Stimulated activated CD8-positive, alpha-beta memory T cell treated with anti-CD3 and anti-CD28 coated beads, Interleukin-4, amount 100 ng/mL, for 48 hours (primary cell): Measurements from ENCODE around the gene BCAS3.
"Not testable (repeated sequence)": the region's sequence is repeated elsewhere in the genome, so short reads cannot be mapped to it uniquely, and the experiment has no call there.

Experiments
- DNase-seq: peaks from one replicate; pipeline ENCODE4 v3.0.0-alpha.2; 2020

The BCAS3 gene

DNA sequence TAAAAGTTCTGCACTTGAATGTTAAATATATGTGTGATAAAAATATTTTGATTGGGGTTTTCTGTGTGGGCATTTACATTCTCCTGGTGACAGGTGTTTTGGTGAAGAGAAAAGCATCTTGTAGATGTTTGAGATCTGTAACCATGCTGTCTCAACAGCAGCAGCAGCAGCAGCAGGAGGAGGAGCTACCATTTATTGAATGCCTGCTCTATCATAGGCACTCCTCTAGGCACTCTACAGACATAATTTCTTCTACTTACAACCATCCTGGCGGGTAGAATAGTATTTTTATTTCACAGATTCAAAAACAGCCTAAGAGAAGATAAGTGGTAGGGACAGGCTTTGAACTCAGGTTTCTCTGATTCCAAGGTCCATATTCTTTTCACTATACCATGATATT, 562.3 kb downstream of the BCAS3 start:
- DNase-seq = no peak

DNA sequence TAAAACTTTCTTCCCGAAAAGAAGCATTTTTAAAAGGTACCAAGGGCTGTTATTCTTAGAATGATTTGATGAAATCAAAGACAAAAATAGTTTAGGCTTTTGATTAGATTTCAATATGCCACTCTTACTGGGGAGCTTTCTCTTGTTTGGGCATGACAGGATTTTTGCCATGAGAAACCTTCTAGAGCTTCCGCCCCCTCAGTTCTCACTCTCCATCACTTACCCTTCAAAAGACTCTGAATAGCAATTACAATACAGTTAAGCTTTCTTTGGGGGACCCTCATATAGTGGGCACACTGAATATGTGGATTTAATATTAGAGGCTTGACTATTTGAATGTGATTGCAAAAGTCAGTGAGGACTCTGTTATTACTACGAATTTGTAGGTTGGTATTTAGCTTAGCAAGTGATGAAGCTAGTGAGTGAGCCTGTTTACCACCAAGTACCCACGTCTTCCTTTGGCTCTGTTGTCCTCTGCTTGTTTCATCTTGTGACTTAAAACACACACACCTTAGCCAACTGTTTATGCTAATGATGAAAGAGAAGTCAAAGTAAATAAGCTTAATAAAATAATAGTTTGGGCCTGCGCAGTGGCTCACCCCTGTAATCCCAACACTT, 563.3 kb downstream of the BCAS3 start:
- DNase-seq = no peak

DNA sequence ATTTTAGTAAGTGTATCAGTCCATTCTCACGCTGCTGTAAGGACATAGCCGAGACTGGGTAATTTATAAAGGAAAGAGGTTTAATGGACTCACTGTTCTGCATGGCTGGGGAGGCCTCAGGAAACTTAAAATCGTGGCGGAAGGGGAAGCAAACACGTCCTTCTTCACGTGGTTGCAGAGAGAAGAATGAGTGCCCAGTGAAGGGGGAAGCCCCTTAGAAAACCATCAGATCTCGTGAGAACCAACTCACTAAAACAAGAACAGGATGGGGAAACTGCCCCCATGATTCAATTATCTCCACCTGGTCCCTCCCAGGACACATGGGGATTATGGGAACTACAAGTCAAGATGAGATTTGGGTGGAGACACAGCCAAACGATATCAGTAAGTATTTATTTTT, 567.3 kb downstream of the BCAS3 start:
- DNase-seq = not testable (repeated sequence)

DNA sequence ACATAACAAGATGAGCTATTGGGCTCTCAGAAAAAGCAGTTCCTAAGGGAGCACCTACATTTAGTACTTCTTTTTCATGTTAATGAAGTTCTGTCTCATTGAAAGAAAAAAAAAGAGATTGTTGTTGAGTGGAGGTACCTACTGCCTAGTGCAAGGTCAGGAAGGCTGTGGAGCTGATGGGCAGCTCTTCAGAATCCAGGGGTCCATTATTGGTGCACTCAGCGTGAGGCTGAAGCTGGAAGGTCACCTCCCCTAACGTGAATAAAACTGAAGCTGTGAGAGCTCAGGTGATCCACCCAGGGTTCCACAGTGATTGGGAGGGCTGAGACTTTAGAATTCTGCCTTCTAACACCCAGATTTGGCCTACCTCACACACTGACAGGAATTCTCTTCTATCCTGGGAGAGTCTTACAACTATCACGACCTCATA, 568.1 kb downstream of the BCAS3 start:
- no peak for DNase-seq

DNA sequence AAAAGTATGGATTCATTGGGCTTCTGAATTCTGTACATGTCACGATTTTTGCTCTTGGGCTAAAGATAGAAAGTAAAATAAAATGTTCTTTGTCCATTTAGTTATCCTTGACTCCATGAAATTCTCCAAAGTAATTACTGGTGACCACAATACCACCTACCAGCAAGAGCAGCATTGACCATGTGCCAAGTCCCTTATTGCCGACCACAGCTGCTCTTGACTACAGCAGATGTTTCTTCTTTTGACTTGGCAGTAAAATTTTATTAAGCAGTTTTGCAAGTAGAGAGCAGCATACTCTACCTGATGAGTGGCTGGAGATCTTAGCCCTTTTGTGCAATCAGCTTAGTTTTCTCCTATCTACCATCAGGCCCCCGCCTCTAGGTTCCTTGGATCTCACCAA, 569.8 kb downstream of the BCAS3 start:
- no peak for DNase-seq

DNA sequence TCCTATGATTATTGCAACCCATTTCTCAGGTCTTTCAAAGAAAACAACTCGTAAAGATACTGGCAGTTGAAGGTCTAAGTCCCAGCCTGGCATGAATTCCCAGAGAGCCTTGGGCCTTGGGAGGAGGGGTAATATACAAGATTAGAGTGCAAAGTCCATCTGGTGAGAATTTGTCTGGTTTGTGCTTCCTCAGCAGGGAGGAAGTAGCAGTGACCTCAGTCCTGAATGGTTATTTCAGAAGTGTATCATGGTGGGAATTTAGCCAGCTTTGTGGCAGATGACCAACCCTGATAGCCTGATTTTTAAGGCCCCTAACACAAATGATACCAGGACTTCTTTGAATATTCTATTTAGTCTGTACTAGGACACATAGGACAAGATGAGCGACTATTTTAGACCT, 570.7 kb downstream of the BCAS3 start:
- DNase-seq = no peak

DNA sequence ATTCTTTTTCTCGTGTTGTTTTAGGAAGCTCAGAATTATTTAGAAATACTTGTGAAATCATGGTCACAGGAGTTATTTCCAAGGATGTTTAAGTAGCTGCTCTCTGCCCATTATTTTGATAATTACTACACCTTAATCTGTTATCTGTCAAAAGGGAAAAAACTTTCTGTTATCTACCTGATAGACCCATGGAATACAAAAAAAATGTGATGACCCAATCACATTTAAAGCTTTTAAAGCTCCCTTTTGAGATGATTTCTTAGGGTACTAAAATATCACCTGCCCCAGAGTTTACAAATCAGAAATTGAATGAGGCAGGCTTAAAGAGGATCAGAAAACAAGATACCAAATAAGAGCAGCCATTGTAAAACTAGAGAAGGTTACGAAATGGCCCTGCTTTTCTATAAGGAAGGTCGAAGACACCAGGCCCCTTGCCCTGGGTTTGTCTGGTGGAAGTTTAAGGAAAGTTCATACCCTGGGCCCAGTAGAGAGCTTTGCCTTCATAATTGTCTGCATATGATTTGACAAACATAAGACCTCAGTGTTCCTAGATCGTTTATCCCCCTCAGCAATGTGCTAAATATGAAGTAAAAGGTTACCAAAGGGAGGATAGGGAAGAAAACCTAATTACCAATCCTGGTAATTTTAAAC, 572.1 kb downstream of the BCAS3 start:
- DNase-seq = no peak

DNA sequence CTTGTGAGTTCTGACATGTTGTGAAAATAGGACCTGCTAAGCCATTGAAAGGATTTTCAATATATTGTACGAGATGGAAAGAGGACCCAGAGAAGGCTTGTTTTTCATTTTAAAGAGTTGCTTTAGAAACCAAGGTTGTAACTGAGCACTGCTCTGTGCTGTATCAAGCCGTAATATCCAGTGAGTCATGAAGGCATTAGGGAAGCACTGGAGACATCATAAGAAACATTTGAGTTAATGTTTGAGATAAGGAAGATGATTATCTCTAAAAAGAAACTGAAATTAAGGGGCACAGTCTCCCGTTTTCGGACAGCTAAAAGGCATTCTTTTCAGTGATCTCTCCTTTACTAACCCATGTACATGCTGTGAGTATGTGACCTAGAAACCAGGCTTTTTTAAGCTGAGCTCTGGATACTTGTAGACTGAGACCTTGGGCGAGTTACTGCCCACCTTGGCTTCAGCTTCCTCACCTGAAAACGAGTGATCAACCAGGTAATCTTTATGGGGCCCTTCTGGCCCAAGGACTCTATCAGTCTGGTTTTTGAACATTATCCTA, 572.8 kb downstream of the BCAS3 start:
- DNase-seq = no peak

DNA sequence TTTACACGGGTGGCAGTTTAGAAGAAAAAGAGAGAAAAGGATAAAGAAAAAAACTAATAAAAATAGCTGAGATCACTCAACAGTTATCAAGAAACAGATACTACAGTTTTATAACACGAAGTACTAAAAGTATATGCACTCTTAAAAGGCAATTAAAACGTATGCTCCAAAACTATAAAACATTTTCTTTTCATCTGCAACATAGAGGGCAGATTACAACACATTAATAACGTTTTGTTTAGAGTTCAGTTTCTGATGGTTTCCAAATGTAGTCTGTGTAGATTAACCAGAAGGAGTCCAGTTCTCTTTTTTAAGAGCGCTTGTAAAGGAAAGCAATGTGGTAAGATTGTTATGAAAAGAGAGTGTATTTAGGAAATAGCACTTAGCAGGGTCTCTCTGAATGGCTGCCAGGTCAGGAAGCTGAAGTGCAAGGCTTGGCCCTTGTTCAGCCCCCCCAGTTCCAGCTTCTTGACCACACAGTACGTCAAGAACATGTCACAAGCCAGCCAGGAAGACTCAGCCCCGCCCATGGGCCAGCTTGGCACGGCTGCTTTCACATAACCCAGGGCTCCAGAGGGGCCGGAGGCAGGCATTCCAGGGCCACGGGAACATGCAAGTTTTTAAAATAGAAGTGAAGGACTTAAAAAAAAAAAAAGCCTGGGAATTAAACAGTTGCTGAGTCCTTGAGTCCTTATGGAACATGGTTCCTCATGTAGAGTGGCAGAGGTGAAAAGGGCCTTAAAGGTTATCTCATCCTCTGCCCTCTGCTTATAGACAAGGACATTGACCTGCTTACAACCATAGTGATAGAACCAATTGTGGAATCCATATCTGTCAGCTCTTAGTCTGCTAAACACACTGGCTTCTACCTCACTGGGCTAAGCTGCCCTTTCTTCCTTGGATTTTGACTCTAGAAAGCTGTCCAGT, 574.6 kb downstream of the BCAS3 start:
- no peak for DNase-seq

DNA sequence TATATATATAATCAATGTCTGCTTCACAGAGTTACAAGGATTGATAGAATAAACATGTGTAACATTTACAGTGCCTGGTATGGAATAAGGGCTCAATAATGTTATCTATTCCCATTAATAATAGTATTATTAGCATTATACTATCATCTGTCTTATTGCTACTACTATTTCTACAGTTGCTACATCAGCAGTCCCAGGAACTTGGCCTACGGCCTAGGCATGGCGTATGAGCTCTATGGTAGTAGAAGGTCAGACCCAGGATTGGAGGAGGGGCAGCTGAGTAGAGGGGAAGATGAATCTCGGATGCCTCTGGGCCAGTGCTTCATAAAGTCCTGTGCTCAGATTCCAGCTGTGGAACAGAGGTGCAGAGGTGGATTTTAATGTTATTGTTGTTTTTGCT, 575.7 kb downstream of the BCAS3 start:
- no peak for DNase-seq

DNA sequence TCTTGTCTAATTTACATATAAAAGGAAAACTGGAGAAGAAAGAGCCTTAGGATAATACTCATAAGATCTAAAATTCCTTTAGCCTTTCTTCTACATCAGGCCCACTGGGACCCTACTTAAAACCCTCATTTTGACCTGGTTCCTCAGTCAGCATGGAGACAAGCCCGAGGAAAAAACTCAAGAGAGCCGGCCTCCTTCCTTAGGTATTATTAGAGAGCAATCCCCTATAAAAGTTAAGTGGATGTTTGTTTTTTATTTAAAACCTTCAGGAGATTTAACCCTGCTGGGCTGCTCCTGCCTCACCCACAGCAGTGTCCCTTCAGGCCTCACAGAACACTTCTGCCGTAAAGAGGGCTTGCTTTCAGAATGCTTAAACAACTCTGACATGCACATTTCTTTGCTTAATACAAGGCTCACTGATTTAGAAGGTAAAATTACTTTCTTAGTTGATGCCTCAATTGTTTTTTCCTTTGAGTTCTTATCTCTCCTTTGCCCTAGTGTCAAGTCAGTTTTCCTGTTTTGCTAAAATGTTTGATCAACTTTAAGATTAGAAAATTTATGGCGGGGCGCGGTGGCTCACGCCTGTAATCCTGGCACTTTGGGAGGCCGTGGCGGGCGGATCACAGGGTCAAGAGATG, 576.4 kb downstream of the BCAS3 start:
- DNase-seq = no peak

DNA sequence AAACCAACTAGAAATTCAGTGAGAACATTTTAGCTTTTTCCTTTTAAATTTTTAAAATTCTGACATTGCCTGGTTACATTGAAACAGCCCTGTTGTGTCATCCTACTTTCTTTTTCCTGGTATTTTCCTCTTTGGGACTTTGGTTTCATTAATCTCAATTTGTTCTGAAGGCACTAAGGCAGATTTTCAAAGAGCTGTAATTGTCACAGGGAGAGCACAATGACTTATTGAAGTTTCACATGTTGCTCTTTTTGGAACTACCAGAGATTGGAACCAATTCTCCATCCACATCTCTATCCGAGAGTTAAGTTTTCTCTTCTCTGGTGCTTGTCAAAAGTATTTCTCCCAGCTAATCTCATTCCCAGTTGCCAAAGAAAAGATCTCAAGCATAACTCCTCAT, 577.3 kb downstream of the BCAS3 start:
- no peak for DNase-seq

DNA sequence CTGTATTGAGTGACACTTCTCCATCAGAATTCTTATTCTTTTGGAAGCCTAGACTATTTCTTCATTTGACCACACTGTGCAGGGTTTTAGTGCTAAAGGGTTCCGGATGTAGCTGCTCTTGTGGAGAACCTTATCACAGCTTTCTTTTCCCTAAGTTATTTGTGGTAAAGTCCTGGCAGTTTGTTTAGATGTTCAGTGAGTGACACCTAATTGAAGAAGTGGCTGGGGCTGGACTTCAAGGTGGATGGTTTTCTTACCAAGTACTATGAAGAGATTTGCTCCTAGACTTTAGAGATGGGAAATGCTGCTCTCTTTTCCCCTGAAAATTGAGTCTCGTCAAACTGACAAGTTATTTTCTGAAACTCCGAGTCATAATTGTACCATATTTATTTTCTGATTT, 578.0 kb downstream of the BCAS3 start:
- no peak for DNase-seq

DNA sequence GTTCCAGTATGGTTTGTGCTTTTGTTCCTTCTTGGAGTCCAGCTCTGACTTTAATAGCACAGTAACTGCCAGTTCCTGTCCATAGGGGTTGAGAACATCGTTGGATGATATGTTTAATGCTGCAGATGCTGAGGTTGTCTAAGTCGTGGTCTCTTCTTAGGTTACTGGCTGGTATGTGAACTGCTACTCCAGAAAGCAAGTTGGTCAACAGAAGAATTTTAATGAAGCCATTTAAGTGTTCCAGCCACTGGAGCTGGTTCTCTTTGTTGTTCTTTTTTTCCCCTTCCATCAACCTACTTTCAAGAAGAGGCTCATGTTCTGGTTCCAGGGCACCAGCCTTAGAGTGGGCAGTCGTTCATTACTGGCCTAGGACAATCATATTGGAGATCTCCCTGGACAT, 581.7 kb downstream of the BCAS3 start:
- DNase-seq = no peak

DNA sequence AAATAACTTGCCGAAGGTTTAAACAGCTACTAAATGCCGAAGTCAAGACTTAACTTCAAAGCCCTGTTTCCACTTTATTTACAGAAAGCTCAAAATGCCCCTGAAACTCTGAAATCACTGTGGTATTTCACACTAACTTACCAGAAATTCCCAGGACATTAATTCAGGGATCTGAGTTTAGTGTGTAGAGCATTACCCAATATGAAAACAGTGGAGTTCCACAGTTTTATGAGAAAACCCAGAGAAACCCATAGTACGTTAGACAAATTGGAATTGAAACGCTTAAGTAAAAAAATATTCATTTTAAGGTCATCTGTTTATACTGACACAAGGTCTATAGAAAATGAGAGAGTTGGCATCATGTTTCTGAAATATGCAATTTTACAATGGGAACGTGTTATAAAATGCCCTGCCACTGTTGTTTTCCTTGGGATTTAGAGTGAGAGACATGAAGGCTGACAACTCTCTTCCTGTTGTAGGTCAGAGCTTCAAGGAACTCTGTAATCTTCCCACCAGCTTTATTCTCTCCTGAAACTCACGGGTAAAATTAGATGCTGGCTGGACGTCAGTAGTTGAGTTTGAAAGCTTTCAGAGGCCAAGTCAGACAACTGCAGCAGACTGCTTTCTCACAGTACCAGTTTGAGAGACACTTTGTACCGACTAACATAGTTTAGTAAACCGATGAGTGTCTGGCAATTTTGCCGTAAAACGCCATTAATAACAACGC, 582.6 kb downstream of the BCAS3 start:
- no peak for DNase-seq

DNA sequence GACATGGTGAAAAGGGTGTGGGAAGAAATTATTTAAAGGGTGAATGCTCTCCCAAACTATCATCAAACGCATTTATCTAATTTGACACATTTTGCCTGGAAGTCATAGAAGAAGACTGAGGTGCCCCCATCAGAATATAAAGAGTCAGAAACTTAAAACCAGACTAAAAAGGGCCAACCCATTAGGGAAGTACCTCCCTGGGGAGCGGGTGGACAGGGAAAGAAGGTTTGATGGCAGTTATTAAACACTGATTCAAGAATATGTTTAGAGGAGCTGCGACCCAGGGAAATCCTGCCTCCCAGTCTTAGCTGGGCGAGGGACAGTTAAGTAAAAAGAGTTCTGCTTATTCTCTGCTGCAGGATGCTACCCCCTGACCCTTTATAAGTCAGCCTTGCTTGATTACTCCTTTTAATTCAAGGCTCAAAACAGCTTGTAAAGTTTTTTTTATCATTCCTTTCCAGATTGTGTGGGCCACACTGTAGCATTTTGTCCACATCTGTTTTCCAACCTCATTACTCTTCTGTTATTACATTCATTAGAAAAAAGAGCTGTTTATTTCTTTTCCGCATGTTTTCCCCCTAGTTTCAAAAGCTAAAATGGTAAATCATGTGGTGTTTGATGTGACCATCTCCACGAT, 583.5 kb downstream of the BCAS3 start:
- no peak for DNase-seq

DNA sequence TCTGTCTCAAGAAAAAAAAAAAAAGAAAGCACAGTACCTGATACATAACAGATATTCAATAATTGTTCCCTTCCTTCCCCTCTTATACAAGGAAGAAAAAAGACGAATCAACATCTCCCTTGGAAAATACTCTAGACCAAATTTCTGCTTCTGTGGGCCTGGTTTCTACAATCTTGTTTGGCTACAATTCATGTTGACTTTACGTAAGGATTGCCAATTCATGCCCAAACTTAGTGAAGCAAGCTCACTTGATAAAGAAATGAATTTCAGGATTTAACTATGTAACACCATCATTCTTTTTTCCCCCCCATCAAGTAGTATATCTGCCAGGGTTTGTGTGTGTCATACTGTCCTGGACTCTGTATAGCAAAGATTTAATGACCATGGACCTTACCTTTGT, 587.7 kb downstream of the BCAS3 start:
- DNase-seq = no peak

DNA sequence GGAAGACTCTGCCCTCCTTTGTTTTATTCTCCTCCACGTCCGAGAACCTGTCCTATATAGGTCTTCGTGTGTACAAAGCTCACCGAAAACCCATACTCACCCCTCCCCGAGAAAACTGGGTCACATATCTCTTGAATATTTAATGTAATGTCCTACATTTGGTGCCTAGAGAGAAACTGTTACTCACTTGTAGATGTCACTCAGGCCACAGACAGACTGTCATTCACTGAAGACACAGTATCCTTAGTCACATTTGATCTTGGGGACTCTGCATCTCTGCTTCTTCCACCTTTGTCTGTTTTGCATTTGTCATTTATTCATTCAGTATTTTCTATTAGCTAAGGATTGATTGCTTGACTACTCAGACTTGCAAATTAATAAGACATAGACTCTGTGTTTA, 590.2 kb downstream of the BCAS3 start:
- DNase-seq = no peak

DNA sequence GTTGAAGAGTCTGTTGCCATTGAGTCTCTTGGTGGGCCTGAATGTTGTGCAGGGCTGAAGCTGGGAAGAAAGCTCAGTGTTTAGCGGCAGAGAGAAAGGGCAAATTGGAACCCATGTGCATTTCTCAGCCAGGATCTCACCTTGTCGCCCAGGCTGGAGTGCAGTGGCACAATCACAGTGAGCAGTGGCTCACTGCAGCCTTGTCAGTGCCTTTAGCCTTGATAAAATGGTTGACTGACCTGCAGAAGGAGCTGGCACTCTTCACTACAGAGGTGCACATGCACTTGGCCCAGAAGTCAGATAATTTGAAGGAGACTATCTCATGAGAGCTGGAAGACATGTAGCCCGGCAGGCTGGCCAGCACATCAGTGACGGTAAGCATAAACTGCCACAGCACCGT, 597.7 kb downstream of the BCAS3 start:
- no peak for DNase-seq

DNA sequence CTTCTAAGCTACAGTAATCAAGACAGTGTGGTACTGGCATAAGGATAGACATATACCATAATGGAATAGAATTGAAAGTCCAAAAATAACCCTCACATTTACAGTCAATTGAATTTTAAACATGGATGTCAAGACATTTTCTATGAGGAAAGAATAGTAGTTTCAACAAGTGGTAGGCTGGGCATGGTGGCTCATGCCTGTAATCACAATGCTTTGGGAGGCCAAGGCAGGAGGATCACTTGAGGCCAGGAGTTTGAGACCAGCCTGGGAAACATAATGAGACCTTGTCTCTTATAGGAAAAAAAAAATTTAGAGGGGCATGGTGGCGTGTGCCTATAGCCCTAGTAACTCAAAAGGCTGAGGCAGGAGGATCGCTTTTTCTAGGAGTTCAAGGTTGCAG, 599.2 kb downstream of the BCAS3 start:
- DNase-seq = no peak

DNA sequence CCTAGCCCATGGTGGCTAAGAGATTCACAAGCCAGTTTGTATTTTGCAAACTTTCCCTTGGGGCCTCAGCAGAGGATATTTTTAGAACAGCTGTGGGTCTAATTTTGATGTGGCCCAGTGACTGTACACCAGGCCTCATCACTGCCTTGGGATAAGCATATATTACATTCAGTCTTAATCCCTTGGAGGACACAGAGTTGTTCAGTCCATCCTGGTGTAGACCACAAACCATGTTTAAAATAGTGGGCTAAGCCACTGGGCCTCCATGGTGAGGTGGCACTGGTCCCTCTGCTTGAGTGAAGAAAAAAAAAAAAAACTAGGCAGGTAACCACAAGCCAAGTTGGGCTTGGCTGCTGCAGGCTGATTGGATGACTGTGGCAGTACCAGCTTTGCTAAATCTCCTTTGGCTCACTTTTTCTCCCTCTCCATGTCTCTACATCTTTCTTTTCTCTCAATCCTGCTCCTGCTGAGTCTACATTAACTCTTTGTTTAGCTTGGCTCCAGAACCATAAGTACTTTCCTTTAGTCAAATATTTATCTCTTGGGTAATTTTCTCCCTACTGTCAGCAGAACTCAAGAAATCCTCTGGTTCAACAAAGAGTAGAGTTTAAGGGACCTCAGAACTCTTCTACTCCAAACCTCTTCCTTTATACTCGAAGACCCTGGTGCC, 602.0 kb downstream of the BCAS3 start:
- no peak for DNase-seq
